GM23248 (cell line): Measurements from ENCODE around the gene PLCB4. TPM values are rescaled to one million over a fixed set of nuclear protein-coding genes. Genes with fewer than 3 reads are reported as not detected.

ENCODE experiments used
- DNase-seq: peaks from one replicate; pipeline ENCODE4 v3.0.0-alpha.2; 2015
- H2AFZ ChIP-seq: fragments of 200-600 bp; sonication (generic); 2 replicates; pipeline ENCODE4 v1.6.1; 2016; ENCODE audit warnings: antibody characterized with exemption
- H3F3A ChIP-seq: fragments of 200-600 bp; sonication (generic); 2 replicates; pipeline ENCODE4 v1.6.1; 2016; ENCODE audit warnings: mild to moderate bottlenecking, antibody characterized with exemption, mixed run types; ENCODE audit not compliant: insufficient read depth
- H3K27ac ChIP-seq: fragments of 200-600 bp; sonication (generic); 2 replicates; pipeline ENCODE4 v1.5.1; 2016; ENCODE audit warnings: mild to moderate bottlenecking
- H3K27me3 ChIP-seq: fragments of 200-600 bp; sonication (generic); replicated peaks from 2 replicates; pipeline ENCODE4 v1.6.1; 2016; ENCODE audit warnings: mild to moderate bottlenecking; ENCODE audit not compliant: insufficient read depth
- H3K36me3 ChIP-seq: fragments of 200-600 bp; sonication (generic); 2 replicates; pipeline ENCODE4 v1.6.1; 2016; ENCODE audit warnings: low read depth, mild to moderate bottlenecking
- H3K4me1 ChIP-seq: fragments of 200-600 bp; sonication (generic); 2 replicates; pipeline ENCODE4 v1.6.1; 2016; ENCODE audit warnings: mild to moderate bottlenecking; ENCODE audit not compliant: insufficient read depth
- H3K4me2 ChIP-seq: fragments of 200-600 bp; sonication (generic); one replicate; pipeline ENCODE4 v1.6.1; 2016; ENCODE audit warnings: mild to moderate bottlenecking; ENCODE audit not compliant: unreplicated experiment
- H3K4me3 ChIP-seq: fragments of 200-600 bp; sonication (generic); 2 replicates; pipeline ENCODE4 v1.5.1; 2016; ENCODE audit warnings: mild to moderate bottlenecking
- H3K79me2 ChIP-seq: fragments of 200-600 bp; sonication (generic); 2 replicates; pipeline ENCODE4 v1.6.1; 2016; ENCODE audit warnings: mild to moderate bottlenecking; ENCODE audit not compliant: insufficient read depth
- H3K9ac ChIP-seq: fragments of 200-600 bp; sonication (generic); 2 replicates; pipeline ENCODE4 v1.6.1; 2016; ENCODE audit warnings: mild to moderate bottlenecking
- H3K9me2 ChIP-seq: fragments of 200-600 bp; sonication (generic); 2 replicates; pipeline ENCODE4 v1.6.1; 2016; ENCODE audit warnings: mixed run types, mild to moderate bottlenecking, moderate library complexity; ENCODE audit not compliant: insufficient read depth
- H3K9me3 ChIP-seq: fragments of 200-600 bp; sonication (generic); one replicate; pipeline ENCODE4 v1.6.1; 2017; ENCODE audit warnings: low read depth
- H4K20me1 ChIP-seq: fragments of 200-600 bp; sonication (generic); 2 replicates; pipeline ENCODE4 v1.6.0; 2016; ENCODE audit not compliant: insufficient read depth
- EZH2 ChIP-seq: fragments of 200-600 bp; sonication (generic); IDR thresholded peaks from 2 replicates; pipeline ENCODE4 v1.6.1; 2018; ENCODE audit warnings: antibody characterized with exemption, mild to moderate bottlenecking; ENCODE audit not compliant: insufficient read depth, poor library complexity, severe bottlenecking
- EZH2phosphoT487 ChIP-seq: fragments of 200-600 bp; sonication (generic); IDR thresholded peaks from 2 replicates; pipeline ENCODE4 v1.6.1; 2018; ENCODE audit warnings: antibody characterized with exemption, moderate library complexity, mild to moderate bottlenecking, low read depth; ENCODE audit not compliant: insufficient read depth
- WGBS, 2 experiments: methylation state at CpG; one replicate each; pipeline ENCODE4 v1.1.6; 2015 to 2017; ENCODE audit warnings: low lambda C conversion rate in 2 of 2, low coverage in 1 of 2; ENCODE audit errors: missing lambda C conversion rate in 2 of 2; 5-methylcytosine and 5-hydroxymethylcytosine counted together
- in situ Hi-C: fragments of 300-500 bp; cut with MboI; formaldehyde crosslinking; loops from 2 replicates; pipeline ENCODE4 v1.15.0; 2020
- polyA plus RNA-seq: library from polyadenylated mRNA; unstranded; fragments of >200 nt; fragmentation: Nextera tagmentation; extraction: Ambion mirVana; gene quantifications from 2 replicates; pipeline ENCODE4 v1.2.1, GENCODE V29; 2016
- total RNA-seq: library from RNA; depleted of rRNA; stranded (reverse); fragments of >200 nt; shearing (Covaris generic); gene quantifications from 2 replicates; pipeline ENCODE4 v1.2.3, GENCODE V29; 2014

PLCB4 gene
- total and polyA plus RNA-seq, 2 experiments from 2014 or later, result 5.0 to 9.5 TPM

DNA sequence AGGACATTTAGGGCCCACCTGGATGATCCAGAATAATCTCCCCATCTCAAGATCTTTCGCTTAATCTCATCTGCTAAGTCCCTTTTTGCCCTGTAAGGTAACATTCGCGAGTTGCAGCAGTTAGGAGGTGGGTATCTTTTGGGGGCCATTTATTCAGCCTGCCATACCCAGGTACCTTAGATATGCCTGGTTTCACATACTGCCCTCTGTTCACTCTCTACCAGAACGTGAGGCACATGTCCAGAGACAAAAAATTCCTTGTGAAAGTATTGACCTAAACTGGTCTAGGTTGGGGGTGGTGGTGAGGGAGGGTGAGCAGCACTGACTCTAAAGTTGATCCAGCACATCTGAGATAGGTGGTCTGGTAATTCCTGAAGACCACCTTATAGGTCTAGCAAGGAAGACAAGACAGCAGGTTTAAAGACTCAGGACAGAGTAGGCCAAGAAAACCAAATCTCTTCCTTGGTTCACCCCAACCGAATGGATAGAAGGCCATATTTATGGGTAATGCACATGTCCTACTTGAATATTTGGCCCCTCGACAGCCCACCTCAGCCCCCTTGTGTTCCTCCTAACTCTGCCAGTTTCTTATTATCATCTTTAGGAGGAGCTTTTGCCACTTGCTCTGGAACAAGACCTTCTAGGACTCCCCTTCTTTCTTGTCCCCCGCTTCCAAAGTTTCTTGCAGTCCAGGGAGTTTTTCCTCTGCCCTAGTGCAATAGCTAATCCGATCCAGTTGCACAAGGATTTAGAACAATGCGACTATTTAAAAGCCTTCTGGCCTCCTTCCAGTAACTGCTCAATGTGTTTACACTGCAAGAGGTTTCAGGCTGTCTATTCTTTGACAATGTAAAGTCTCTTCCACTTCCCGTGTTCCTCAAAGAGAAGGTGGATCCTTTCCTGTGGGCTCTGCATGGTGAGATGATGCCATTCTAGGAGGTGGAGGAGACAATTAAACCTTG lies 232.5 kb downstream of the PLCB4 start:
- H3K9me3 ChIP-seq, result no peaks in the 10 kb centered on the region
- DNase-seq, result peak; percentile 50
- in situ Hi-C loops, result no loop called here
- no peak overlapping the region for H3K9ac ChIP-seq
- H3K4me2 ChIP-seq, result no peak overlapping the region
- no peaks in the 10 kb centered on the region for H3K9me2 ChIP-seq
- H3F3A ChIP-seq, result no peaks in the 10 kb centered on the region
- no peaks in the 10 kb centered on the region for H3K36me3 ChIP-seq
- WGBS, 2 experiments, result 68 to 75% methylated on average over 10 of the region's 10 CpGs
- H3K27me3 ChIP-seq, result no peaks in the 10 kb centered on the region
- H4K20me1 ChIP-seq, result no peaks in the 10 kb centered on the region
- peaks cover 4% of the 10 kb centered on the region; the same call in 1 of the 2 replicates for H3K4me1 ChIP-seq
- no peaks in the 10 kb centered on the region for H3K79me2 ChIP-seq
- TF ChIP-seq EZH2 (no peak), EZH2phosphoT487 (no peak)
- H3K4me3 ChIP-seq, result no peak overlapping the region
- H2AFZ ChIP-seq, result no peak overlapping the region
- no peak overlapping the region for H3K27ac ChIP-seq

- no peak for DNase-seq
- in situ Hi-C loops, result no loop called here
- Histone ChIP-seq H3K27ac (no peak overlapping the region), H3K9me2 (no peaks in the 10 kb centered on the region), H3K4me1 (peaks cover 10% of the 10 kb centered on the region; the same call in 1 of the 2 replicates), H3K79me2 (no peaks in the 10 kb centered on the region), H3K9me3 (no peaks in the 10 kb centered on the region), H3K4me2 (no peak overlapping the region), H3K36me3 (no peaks in the 10 kb centered on the region), H3K4me3 (no peak overlapping the region), H4K20me1 (no peaks in the 10 kb centered on the region), H3F3A (no peaks in the 10 kb centered on the region), H2AFZ (no peak overlapping the region), H3K9ac (no peak overlapping the region), H3K27me3 (no peaks in the 10 kb centered on the region)
- TF ChIP-seq EZH2phosphoT487, result no peak
- TF ChIP-seq EZH2, result no peak
- 45 to 56% methylated on average over 1 of the region's 1 CpG for WGBS, 2 experiments
Observed at GRCh38 chr20:9302091-9302462, 233.2 kb downstream of the PLCB4 start.

DNA sequence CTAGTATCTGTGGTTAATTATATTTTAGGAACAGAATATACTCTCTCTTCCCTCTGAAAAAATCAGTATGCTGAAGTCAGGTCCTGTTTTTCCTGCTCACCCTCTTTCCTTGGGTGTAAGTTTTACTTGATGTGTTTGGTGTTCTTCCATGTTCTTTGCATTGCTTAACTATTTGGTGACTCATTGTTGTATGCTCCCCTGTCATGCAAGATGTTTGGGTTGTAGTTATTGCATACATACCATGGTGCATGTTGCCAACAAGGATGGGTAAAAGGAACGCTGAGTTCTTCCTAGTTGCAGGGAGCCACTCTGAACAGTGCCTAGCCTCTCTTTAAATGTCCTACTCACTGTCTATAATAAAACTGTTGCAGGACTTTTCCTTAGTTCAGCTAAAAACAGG lies 237.6 kb downstream of the PLCB4 start:
- Histone ChIP-seq H3K4me2 (peak overlapping the region; percentile 0), H3K4me1 (peaks cover 18% of the 10 kb centered on the region), H3K27ac (no peak overlapping the region), H3K9me2 (no peaks in the 10 kb centered on the region), H3K9ac (no peak overlapping the region), H3K4me3 (no peak overlapping the region), H4K20me1 (no peaks in the 10 kb centered on the region), H3K36me3 (no peaks in the 10 kb centered on the region), H3F3A (peaks cover 2% of the 10 kb centered on the region; the same call in 1 of the 2 replicates), H3K79me2 (no peaks in the 10 kb centered on the region), H2AFZ (no peak overlapping the region), H3K9me3 (no peaks in the 10 kb centered on the region), H3K27me3 (no peaks in the 10 kb centered on the region)
- 4 to 12% methylated on average over 1 of the region's 1 CpG for WGBS, 2 experiments
- in situ Hi-C loops, result no loop called here
- TF ChIP-seq EZH2 (no peak), EZH2phosphoT487 (no peak)
- peak; percentile 82 for DNase-seq

DNA sequence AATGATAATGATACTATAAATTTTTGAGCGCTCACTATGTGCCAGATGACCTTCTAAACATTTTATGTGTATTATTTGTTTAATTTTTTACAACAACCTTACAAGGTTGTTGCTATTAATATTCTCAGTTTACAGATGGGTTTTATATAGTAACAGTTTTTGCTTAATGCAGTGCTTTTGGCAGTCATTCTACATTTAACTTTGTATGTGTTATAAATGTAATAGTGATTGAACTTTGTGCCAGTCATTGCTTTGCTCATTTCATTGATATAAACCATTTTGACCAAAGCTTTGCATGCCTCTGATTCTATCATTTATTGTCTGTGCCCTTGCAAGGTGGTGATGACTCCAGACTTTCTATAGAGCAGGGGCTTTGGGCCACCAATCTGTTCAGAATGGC lies 239.2 kb downstream of the PLCB4 start:
- in situ Hi-C loops, result no loop called here
- Histone ChIP-seq H3K4me3 (no peak overlapping the region), H3K79me2 (no peaks in the 10 kb centered on the region), H3K4me1 (peaks cover 29% of the 10 kb centered on the region), H3K27ac (no peak overlapping the region), H3K9ac (no peak overlapping the region), H4K20me1 (no peaks in the 10 kb centered on the region), H3K9me3 (no peaks in the 10 kb centered on the region), H2AFZ (no peak overlapping the region), H3K27me3 (no peaks in the 10 kb centered on the region), H3F3A (peaks cover 5% of the 10 kb centered on the region; the same call in 1 of the 2 replicates), H3K4me2 (no peak overlapping the region), H3K36me3 (no peaks in the 10 kb centered on the region), H3K9me2 (no peaks in the 10 kb centered on the region)
- TF ChIP-seq EZH2phosphoT487 (no peak), EZH2 (no peak)
- 98 to 100% methylated on average over 1 of the region's 1 CpG for WGBS, 2 experiments
- no peak for DNase-seq
